Mesangial cell (primary cell): ENCODE results near the gene MID2. TPM values are rescaled to one million over a fixed set of nuclear protein-coding genes. Genes with fewer than 3 reads are reported as not detected.

ENCODE experiments used
- total RNA-seq: library from RNA; depleted of rRNA; stranded (reverse); fragments of >200 nt; gene quantifications from 2 replicates; pipeline ENCODE4 v1.2.3, GENCODE V29; 2015

MID2 gene, protein sequence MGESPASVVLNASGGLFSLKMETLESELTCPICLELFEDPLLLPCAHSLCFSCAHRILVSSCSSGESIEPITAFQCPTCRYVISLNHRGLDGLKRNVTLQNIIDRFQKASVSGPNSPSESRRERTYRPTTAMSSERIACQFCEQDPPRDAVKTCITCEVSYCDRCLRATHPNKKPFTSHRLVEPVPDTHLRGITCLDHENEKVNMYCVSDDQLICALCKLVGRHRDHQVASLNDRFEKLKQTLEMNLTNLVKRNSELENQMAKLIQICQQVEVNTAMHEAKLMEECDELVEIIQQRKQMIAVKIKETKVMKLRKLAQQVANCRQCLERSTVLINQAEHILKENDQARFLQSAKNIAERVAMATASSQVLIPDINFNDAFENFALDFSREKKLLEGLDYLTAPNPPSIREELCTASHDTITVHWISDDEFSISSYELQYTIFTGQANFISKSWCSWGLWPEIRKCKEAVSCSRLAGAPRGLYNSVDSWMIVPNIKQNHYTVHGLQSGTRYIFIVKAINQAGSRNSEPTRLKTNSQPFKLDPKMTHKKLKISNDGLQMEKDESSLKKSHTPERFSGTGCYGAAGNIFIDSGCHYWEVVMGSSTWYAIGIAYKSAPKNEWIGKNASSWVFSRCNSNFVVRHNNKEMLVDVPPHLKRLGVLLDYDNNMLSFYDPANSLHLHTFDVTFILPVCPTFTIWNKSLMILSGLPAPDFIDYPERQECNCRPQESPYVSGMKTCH
- 7.8 and 20.3 TPM in 2 replicates for total RNA-seq

DNA sequence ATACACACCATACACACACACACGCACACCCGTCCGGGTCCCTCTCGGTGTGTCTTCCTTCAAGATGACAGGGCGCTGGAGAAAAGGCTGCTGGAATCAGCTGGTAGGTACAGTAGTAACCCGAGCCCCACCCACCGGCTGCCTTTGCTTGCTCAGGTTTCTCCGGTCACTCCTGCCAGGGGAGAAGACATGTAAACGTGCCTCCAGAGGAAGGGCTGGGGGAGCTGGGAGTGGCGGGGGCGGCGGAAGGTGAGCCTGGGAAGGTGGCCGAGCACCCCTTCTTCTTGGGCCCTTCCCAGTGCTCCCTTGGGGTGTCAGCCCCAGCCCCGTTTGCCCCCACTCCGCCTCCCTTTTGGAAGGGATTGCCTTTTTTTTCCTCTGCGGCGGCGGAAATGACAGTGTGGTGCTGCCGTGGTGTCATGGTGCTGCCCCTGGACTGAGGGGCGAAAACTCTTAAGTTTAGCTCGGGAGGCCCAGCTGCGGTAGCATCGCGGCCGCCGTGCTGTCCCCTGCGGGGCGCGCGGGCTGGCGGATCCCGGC is at the start of gene MID2:
Gene MID2 (plus strand): TSS at position 169 of the 540 bp plus-strand sequence. CDS start 561 bp downstream, outside the sequence.

DNA sequence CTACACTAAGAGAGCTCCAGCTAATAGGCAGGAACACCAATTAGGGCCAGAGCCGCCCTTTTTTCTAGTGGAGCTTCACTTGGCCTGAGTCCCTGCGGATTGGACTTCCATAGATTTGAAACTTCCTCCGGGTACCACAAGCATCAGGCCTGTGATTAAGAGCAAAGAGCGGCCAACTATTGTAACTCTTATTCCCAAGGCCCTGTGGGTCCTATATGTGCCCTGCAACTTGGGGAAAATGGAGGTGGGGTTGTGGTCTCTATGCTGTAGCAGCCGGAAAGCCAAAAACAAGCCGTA is 48.2 kb upstream of the MID2 start, which contains the start of gene NCBP2L:
Gene NCBP2L (plus strand): TSS at position 198 of the 297 bp plus-strand sequence. CDS start 16,488 bp downstream, outside the sequence.

Other genes starting within 250 kb of the MID2 start
- gene PRPS1, start 197.4 kb upstream of the MID2 start, total RNA-seq: 19.9 and 49.4 TPM in 2 replicates
- gene TSC22D3, start 50.1 kb upstream of the MID2 start, total RNA-seq: 48.4 and 277 TPM in 2 replicates
- gene NCBP2L, start 48.1 kb upstream of the MID2 start, total RNA-seq: not detected in 2 replicates
- gene TEX13B, start 156.5 kb downstream of the MID2 start, total RNA-seq: not detected in 2 replicates
- 0.16 and 0.51 TPM in 2 replicates for gene VSIG1, start 219.2 kb downstream of the MID2 start, total RNA-seq